Uterus (tissue), 4 donors: Measurements from ENCODE around the gene NXN. TPM values are rescaled to one million over a fixed set of nuclear protein-coding genes. Genes with fewer than 3 reads are reported as not detected.
A peak's percentile ranks its signal among the peaks of the same experiment; 100 is the strongest.
"Not testable (repeated sequence)": the region's sequence is repeated elsewhere in the genome, so short reads cannot be mapped to it uniquely, and the experiment has no call there.

ENCODE experiments used
- DNase-seq, 2 donors: peaks; one replicate each; pipeline ENCODE4 v3.0.0-alpha.2; 2019 to 2020
- H3K27ac ChIP-seq, 2 donors: fragments of 200-600 bp; sonication (generic); 1 replicate in 1 of 2; 2 replicates in 1 of 2; pipeline ENCODE4 v1.5.1; 2016 to 2018
- H3K27me3 ChIP-seq, 2 donors: fragments of 200-600 bp; sonication (generic); one replicate each; pipeline ENCODE4 v1.5.1; 2018 to 2019; ENCODE audit warnings: control low read depth in 1 of 2
- H3K36me3 ChIP-seq, 2 donors: fragments of 200-600 bp; sonication (generic); one replicate each; pipeline ENCODE4 v1.5.1; 2019; ENCODE audit warnings: control low read depth in 1 of 2
- H3K4me1 ChIP-seq, 2 donors: fragments of 200-600 bp; sonication (generic); one replicate each; pipeline ENCODE4 v1.5.1; 2018 to 2019; ENCODE audit warnings: control low read depth in 1 of 2
- H3K4me3 ChIP-seq, 2 donors: fragments of 200-600 bp; sonication (generic); 1 replicate in 1 of 2; 2 replicates in 1 of 2; pipeline ENCODE4 v1.5.1; 2018 to 2019; ENCODE audit warnings: mild to moderate bottlenecking in 1 of 2
- H3K9me3 ChIP-seq, 2 donors: fragments of 200-600 bp; sonication (generic); one replicate each; pipeline ENCODE4 v1.5.1; 2019; ENCODE audit warnings: control low read depth in 1 of 2
- POLR2A ChIP-seq, 2 donors: fragments of 450-650 bp; IDR thresholded peaks; one replicate each; pipeline ENCODE4 v1.6.1; 2016; ENCODE audit warnings: antibody characterized with exemption in 2 of 2, mild to moderate bottlenecking in 1 of 2, moderate library complexity in 1 of 2
- intact Hi-C: fragments of 100-400 bp; cut with DNase I; formaldehyde crosslinking; loops from one replicate; pipeline ENCODE4 v1.15.1; 2023; ENCODE audit warnings: low total_unique reads
- total RNA-seq, 4 donors: library from RNA; depleted of rRNA in 3 of 4; stranded (reverse); fragments of >200 nt in 3 of 4; gene quantifications; one replicate each; pipeline versions ENCODE4 v1.1.0 to v1.2.4, GENCODE V29; 2014 to 2023
- TF ChIP-seq, protein P1 (sequence below), 4 experiments: fragments of 200-600 bp in 2 of 4; fragments of 450-650 bp in 2 of 4; sonication (generic) in 2 of 4; IDR thresholded peaks; one replicate each; pipeline ENCODE4 v1.5.1; 2016 to 2019; ENCODE audit warnings: antibody characterized with exemption in 4 of 4, mild to moderate bottlenecking in 2 of 4, moderate library complexity in 1 of 4
- donor health status: DM: yes; HTN: yes; CAD: no.

NXN gene
- total RNA-seq, 4 donors from 2014 or later = 6.5 to 99.0 (median 49.9) TPM

DNA sequence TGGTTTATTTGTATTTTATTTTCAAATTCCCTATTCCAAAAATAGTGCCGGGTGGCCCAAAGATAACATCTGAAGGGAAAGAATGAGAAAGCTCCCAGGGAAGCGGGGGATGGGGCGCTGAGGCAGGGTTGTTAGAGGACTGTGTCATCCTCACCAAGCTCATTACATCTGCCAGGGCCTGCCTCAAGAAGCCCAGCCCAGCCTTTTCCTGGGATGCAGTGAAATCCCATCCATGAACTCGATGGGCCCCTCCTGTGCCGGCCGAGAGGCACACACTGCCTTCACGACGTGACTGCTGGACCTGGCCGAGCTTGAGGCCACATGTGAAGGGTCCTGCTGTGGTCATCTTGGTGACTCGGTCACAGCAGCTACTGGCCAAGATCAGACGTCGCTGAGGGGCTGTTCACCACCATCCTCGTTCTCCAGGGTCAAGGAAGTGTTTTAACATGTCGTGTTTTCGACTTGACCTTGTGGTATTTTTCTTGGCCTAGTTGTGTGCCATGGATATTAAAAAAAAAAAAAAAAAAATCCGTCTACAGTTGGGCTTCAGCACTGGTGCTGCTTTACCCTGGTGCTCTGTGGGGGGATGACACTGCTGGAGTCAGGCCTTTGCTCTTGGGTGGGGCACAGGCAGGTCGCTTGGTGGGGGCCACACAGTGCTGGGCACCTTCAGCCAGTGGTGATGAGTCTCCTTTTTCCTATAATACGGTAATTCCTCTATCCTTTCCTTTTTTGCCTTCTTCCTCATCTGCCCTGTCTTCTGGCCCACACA is 22.2 kb upstream of the NXN start:
- Histone ChIP-seq H3K27me3 (no peaks in the 10 kb centered on the region), H3K36me3 (no peaks in the 10 kb centered on the region), H3K4me3 (no peak overlapping the region), H3K9me3 (no peaks in the 10 kb centered on the region), H3K27ac (peak overlapping the region; percentile 13 to 53), H3K4me1 (peaks cover 7 to 21% of the 10 kb centered on the region in 2 donors)
- TF ChIP-seq, protein P1, sequence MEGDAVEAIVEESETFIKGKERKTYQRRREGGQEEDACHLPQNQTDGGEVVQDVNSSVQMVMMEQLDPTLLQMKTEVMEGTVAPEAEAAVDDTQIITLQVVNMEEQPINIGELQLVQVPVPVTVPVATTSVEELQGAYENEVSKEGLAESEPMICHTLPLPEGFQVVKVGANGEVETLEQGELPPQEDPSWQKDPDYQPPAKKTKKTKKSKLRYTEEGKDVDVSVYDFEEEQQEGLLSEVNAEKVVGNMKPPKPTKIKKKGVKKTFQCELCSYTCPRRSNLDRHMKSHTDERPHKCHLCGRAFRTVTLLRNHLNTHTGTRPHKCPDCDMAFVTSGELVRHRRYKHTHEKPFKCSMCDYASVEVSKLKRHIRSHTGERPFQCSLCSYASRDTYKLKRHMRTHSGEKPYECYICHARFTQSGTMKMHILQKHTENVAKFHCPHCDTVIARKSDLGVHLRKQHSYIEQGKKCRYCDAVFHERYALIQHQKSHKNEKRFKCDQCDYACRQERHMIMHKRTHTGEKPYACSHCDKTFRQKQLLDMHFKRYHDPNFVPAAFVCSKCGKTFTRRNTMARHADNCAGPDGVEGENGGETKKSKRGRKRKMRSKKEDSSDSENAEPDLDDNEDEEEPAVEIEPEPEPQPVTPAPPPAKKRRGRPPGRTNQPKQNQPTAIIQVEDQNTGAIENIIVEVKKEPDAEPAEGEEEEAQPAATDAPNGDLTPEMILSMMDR (IDR thresholded peaks at IDR 0.05) = no peak
- no peak for TF ChIP-seq POLR2A (IDR thresholded peaks at IDR 0.05)
- DNase-seq = no peak
- intact Hi-C loops = no loop called here

DNA sequence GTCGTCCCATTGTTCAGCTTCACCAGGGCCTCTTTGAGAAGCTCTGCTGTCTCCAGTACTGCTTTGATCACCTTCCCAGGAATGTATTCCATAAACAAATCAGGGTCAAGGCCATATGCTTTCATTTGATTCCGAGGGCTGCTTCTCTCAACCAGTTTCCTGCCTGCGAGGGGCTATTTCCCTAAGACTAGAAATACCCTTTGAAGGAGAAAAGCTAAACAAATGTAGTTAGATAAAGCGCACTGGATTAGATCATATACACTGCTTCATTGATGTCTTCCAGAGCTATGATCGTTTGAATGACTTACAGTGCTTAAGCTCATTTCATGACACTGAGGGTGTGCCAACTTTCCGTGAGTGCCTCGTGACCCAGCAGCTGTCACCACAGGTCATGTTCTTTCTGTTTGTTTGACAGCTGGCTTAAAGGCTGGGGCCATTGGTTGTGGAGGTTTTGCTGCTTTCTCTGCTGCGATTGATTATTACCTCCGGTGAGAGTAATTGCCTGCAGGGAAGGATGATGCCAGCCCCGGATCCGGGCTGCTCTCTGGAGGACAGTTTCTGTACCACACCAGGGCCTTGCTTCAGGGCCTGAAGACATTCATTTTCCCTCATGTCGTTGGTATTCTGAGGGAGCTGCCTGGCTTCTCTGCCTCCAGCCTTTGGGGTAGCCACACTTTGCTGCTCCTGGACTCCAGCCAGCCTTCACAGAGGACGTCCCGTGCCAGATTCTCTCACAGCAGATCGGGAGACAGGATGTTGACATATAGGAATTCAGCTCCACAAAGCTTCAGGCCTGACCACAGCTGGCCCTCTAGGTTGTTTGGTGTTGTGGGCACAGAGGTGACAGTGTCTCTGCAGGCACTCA is 21.3 kb upstream of the NXN start:
- intact Hi-C loops = no loop called here
- Histone ChIP-seq H3K36me3 (no peaks in the 10 kb centered on the region), H3K9me3 (no peaks in the 10 kb centered on the region), H3K4me3 (no peak overlapping the region), H3K27me3 (no peaks in the 10 kb centered on the region), H3K4me1 (peaks cover 7 to 21% of the 10 kb centered on the region in 2 donors), H3K27ac (peak overlapping the region in 1 of 2 donors; percentile 53)
- DNase-seq = no peak
- TF ChIP-seq POLR2A (IDR thresholded peaks at IDR 0.05) = no peak
- TF ChIP-seq, protein P1 (IDR thresholded peaks at IDR 0.05) = no peak

DNA sequence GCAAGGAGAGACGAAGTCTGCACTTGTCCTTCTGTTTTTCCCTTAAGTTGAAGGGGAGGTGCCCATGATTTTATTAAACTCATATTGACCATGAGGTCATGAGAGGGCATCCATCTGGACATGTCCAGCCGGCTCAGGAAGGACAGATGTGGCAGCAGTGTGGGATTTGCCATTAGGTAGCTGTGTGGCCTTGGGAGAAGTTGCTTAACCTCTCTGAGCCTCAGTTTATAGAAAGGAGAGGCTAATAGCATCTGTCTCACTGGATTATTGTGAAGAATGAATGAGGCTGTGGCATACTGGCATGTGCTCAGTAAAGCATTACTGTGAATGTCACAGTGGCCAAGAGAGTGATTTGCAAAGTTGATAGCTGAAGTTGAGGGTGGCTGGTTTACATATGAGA is 18.5 kb upstream of the NXN start:
- Histone ChIP-seq H3K9me3 (no peaks in the 10 kb centered on the region), H3K36me3 (no peaks in the 10 kb centered on the region), H3K27ac (no peak overlapping the region), H3K4me3 (no peak overlapping the region), H3K4me1 (peaks cover 7 to 11% of the 10 kb centered on the region in 2 donors), H3K27me3 (no peaks in the 10 kb centered on the region)
- intact Hi-C loops = no loop called here
- TF ChIP-seq, protein P1 (IDR thresholded peaks at IDR 0.05) = no peak
- no peak for TF ChIP-seq POLR2A (IDR thresholded peaks at IDR 0.05)
- no peak for DNase-seq

DNA sequence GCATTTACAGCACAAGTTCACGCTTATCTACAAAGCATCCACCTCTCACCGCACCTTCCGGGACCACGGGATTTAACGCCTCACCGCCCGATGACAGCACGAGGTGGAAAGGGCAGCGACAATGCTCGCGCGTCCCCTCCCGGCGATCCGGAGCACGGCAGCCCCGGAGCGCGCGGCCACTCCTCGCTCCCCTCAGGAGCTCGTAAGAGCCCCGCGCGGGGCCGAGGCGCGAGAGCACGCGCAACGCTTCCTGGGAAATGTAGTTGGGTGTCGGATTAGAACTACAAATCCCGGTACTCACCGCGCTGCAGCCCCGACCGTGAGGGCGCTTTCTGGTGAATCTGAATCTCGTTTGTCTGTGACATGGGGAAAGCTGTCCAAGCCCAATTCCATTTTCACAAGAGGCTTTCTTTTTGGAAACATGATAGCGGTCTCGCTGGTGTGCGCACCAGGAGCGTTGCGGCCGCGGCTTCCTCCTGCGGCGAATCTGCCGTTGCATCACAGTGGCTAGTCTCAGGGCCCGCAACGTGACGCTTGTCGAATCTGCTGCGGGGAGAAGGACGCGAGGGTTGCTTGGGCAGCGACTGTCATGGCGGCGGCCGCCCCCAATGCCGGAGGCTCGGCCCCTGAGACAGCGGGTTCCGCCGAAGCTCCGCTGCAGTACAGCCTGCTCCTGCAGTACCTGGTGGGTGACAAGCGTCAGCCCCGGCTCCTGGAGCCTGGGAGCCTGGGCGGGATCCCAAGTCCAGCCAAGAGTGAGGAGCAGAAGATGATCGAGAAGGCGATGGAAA is 17.2 kb upstream of the NXN start, which contains the start of gene TIMM22:
TIMM22 (plus strand) TSS at position 576 of the 791 bp plus-strand sequence; CDS start at position 590, 14 bp downstream.
- intact Hi-C loops = no loop called here
- Histone ChIP-seq H3K4me3 (peak within 1 kb of the TSS; percentile 83 to 91), H3K27ac (peak within 1 kb of the TSS; percentile 89 to 94), H3K27me3 (no peaks in the 10 kb centered on the region), H3K36me3 (no peaks in the 10 kb centered on the region), H3K9me3 (no peaks in the 10 kb centered on the region), H3K4me1 (peaks cover 7 to 11% of the 10 kb centered on the region in 2 donors)
- peak; percentile 89 to 92 for DNase-seq
- TF ChIP-seq, protein P1 (IDR thresholded peaks at IDR 0.05) = peak; percentile 88 to 99 (median 95)
- peak in 1 of 2 donors; percentile 73 for TF ChIP-seq POLR2A (IDR thresholded peaks at IDR 0.05)

DNA sequence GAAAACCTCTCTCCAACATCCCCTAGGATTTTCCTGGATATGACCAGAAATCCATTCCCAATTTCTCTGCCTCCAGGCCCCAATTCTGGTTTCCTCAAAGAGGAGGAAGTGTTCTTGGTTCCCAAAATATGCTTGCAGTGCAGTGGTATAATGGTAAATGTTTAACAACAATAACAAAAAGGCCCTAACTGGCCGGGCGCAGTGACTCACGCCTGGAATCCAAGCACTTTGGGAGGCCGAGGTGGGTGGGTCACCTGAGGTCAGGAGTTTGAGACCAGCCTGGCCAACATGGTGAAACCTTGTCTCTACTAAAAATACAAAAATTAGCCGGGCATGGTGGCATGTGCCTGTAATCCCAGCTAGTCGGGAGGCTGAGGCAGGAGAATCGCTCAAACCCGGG is 15.7 kb upstream of the NXN start:
- intact Hi-C loops, H3K36me3 ChIP-seq, DNase-seq, H3K9me3 ChIP-seq, H3K27ac ChIP-seq, H3K4me3 ChIP-seq, H3K27me3 ChIP-seq: not testable (repeated sequence)
- peaks cover 7 to 11% of the 10 kb centered on the region in 2 donors for H3K4me1 ChIP-seq
